ENCODE measurements around the gene LONP1.

The LONP1 gene

GRCh38 chr19:5679289-5680083, 40.5 kb downstream of the LONP1 start:
- no peak for DNase-seq

GRCh38 chr19:5678071-5678718, 41.8 kb downstream of the LONP1 start:
- DNase-seq: no peak

GRCh38 chr19:5677580-5677979, 42.4 kb downstream of the LONP1 start:
- DNase-seq: no peak

GRCh38 chr19:5677136-5677535, 42.8 kb downstream of the LONP1 start:
- DNase-seq: no peak

- no peak for DNase-seq
Observed at GRCh38 chr19:5676772-5677105, 43.2 kb downstream of the LONP1 start.

GRCh38 chr19:5676105-5676771, 43.7 kb downstream of the LONP1 start:
- DNase-seq: no peak

GRCh38 chr19:5674714-5675113, 45.2 kb downstream of the LONP1 start:
- DNase-seq: no peak

- DNase-seq: no peak
Observed at GRCh38 chr19:5673752-5674151, 46.2 kb downstream of the LONP1 start.

- no peak for DNase-seq
Observed at GRCh38 chr19:5672708-5673459, 47.1 kb downstream of the LONP1 start.

- DNase-seq: no peak
Observed at GRCh38 chr19:5671600-5671999, 48.3 kb downstream of the LONP1 start.

- no peak for DNase-seq
Observed at GRCh38 chr19:5669212-5669611, 50.7 kb downstream of the LONP1 start.

- DNase-seq: no peak
Observed at GRCh38 chr19:5667751-5668271, 52.1 kb downstream of the LONP1 start.

GRCh38 chr19:5666921-5667610, 52.9 kb downstream of the LONP1 start:
- no peak for DNase-seq

GRCh38 chr19:5665781-5666513, 54.0 kb downstream of the LONP1 start:
- DNase-seq: no peak

- no peak for DNase-seq
Observed at GRCh38 chr19:5664515-5664914, 55.4 kb downstream of the LONP1 start.

- no peak for DNase-seq
Observed at GRCh38 chr19:5663904-5664303, 56.0 kb downstream of the LONP1 start.

GRCh38 chr19:5661483-5661882, 58.5 kb downstream of the LONP1 start:
- DNase-seq: no peak

- DNase-seq: no peak
Observed at GRCh38 chr19:5655412-5655811, 64.5 kb downstream of the LONP1 start.

- no peak for DNase-seq
Observed at GRCh38 chr19:5654931-5655330, 65.0 kb downstream of the LONP1 start.

- no peak for DNase-seq
Observed at GRCh38 chr19:5652261-5652660, 67.7 kb downstream of the LONP1 start.

- DNase-seq: no peak
Observed at GRCh38 chr19:5651361-5651760, 68.6 kb downstream of the LONP1 start.

GRCh38 chr19:5648464-5648863, 71.5 kb downstream of the LONP1 start:
- DNase-seq: no peak
